ENCODE data around the gene ERICH6B. TPM values are rescaled to one million over a fixed set of nuclear protein-coding genes. Genes with fewer than 3 reads are reported as not detected.

The ERICH6B gene
- total RNA-seq, 2 donors from 2014 or later, result not detected

GRCh38 chr13:45594227-45594626, 21.3 kb downstream of the ERICH6B start:
- intact Hi-C loops (cut with DNase I), result no loop called here
- 51 to 63% methylated on average over 2 of the region's 2 CpGs for WGBS, 2 donors
- Histone ChIP-seq H3K27me3 (no peaks in the 10 kb centered on the region), H3K4me3 (no peak overlapping the region), H3K36me3 (replicated peaks in 1 of 2; ENCODE audit: insufficient read depth in 1 of 2, low read depth in 2 of 2) (no peaks in the 10 kb centered on the region), H3K27ac (no peak overlapping the region), H3K9me3 (no peaks in the 10 kb centered on the region), H3K4me1 (no peaks in the 10 kb centered on the region)
- DNase-seq, result no peak
- no peak for ATAC-seq
- TF ChIP-seq POLR2A (IDR thresholded peaks at IDR 0.05) (no peak), CTCF (IDR thresholded peaks at IDR 0.05) (no peak)

GRCh38 chr13:45592758-45593157, 22.8 kb downstream of the ERICH6B start:
- Histone ChIP-seq H3K4me3 (no peak overlapping the region), H3K4me1 (no peaks in the 10 kb centered on the region), H3K27ac (no peak overlapping the region), H3K9me3 (no peaks in the 10 kb centered on the region), H3K36me3 (replicated peaks in 1 of 2; ENCODE audit: insufficient read depth in 1 of 2, low read depth in 2 of 2) (no peaks in the 10 kb centered on the region), H3K27me3 (no peaks in the 10 kb centered on the region)
- DNase-seq, result no peak
- WGBS, 2 donors, result 79 to 89% methylated on average over 2 of the region's 2 CpGs
- intact Hi-C loops (cut with DNase I), result no loop called here
- TF ChIP-seq POLR2A (IDR thresholded peaks at IDR 0.05) (no peak), CTCF (IDR thresholded peaks at IDR 0.05) (no peak)
- ATAC-seq, result no peak

- no peak for ATAC-seq
- DNase-seq, result no peak
- H3K4me3 ChIP-seq, result no peak overlapping the region
- 57 to 71% methylated on average over 4 of the region's 4 CpGs for WGBS, 2 donors
- no peaks in the 10 kb centered on the region for H3K36me3 ChIP-seq (replicated peaks in 1 of 2; ENCODE audit: insufficient read depth in 1 of 2, low read depth in 2 of 2)
- intact Hi-C loops (cut with DNase I), result no loop called here
- no peaks in the 10 kb centered on the region for H3K9me3 ChIP-seq
- H3K27ac ChIP-seq, result no peak overlapping the region
- TF ChIP-seq CTCF (IDR thresholded peaks at IDR 0.05), result no peak
- no peak for TF ChIP-seq POLR2A (IDR thresholded peaks at IDR 0.05)
- H3K4me1 ChIP-seq, result no peaks in the 10 kb centered on the region
- H3K27me3 ChIP-seq, result no peaks in the 10 kb centered on the region
Measured at GRCh38 chr13:45590066-45590465, 25.5 kb downstream of the ERICH6B start.

GRCh38 chr13:45587897-45588296, 27.6 kb downstream of the ERICH6B start:
- ATAC-seq, result no peak
- no peak overlapping the region for H3K27ac ChIP-seq
- H3K27me3 ChIP-seq, result no peaks in the 10 kb centered on the region
- no peaks in the 10 kb centered on the region for H3K36me3 ChIP-seq (replicated peaks in 1 of 2; ENCODE audit: insufficient read depth in 1 of 2, low read depth in 2 of 2)
- 71 to 86% methylated on average over 1 of the region's 1 CpG for WGBS, 2 donors
- no peak overlapping the region for H3K4me3 ChIP-seq
- intact Hi-C loops (cut with DNase I), result no loop called here
- no peaks in the 10 kb centered on the region for H3K4me1 ChIP-seq
- no peak for DNase-seq
- TF ChIP-seq CTCF (IDR thresholded peaks at IDR 0.05), result no peak
- H3K9me3 ChIP-seq, result no peaks in the 10 kb centered on the region

- no peak overlapping the region for H3K27ac ChIP-seq
- no peaks in the 10 kb centered on the region for H3K36me3 ChIP-seq (replicated peaks in 1 of 2; ENCODE audit: insufficient read depth in 1 of 2, low read depth in 2 of 2)
- WGBS, 2 donors, result 69 to 83% methylated on average over 6 of the region's 6 CpGs
- intact Hi-C loops (cut with DNase I), result no loop called here
- TF ChIP-seq POLR2A (IDR thresholded peaks at IDR 0.05), result no peak
- TF ChIP-seq CTCF (IDR thresholded peaks at IDR 0.05), result no peak
- DNase-seq (no peak), ATAC-seq (no peak)
- H3K27me3 ChIP-seq, result no peaks in the 10 kb centered on the region
- H3K4me1 ChIP-seq, result no peaks in the 10 kb centered on the region
- H3K4me3 ChIP-seq, result no peak overlapping the region
- H3K9me3 ChIP-seq, result no peaks in the 10 kb centered on the region
Measured at GRCh38 chr13:45584816-45585215, 30.7 kb downstream of the ERICH6B start.
